Immature natural killer cell (primary cell): ENCODE results near the gene STX10. TPM values are rescaled to one million over a fixed set of nuclear protein-coding genes. Genes with fewer than 3 reads are reported as not detected.
"Not testable (repeated sequence)": the region's sequence is repeated elsewhere in the genome, so short reads cannot be mapped to it uniquely, and the experiment has no call there.

Experiments used
- DNase-seq, 3 donors: peaks; one replicate each; pipeline ENCODE4 v3.0.0; 2022; ENCODE audit warnings: mixed read lengths in 1 of 3
- H3K27ac Mint-ChIP-seq, 6 donors: one replicate each; pipeline ENCODE4 v1.8.0; 2020; ENCODE audit warnings: mixed read lengths in 6 of 6, mild to moderate bottlenecking in 5 of 6, inconsistent platforms in 4 of 6, moderate library complexity in 3 of 6
- H3K27me3 Mint-ChIP-seq, 3 donors: one replicate each; pipeline ENCODE4 v1.8.0; 2020 to 2021; ENCODE audit warnings: low read depth in 3 of 3, mild to moderate bottlenecking in 3 of 3, mixed read lengths in 3 of 3, moderate library complexity in 3 of 3, inconsistent platforms in 1 of 3
- H3K36me3 Mint-ChIP-seq, 3 donors: one replicate each; pipeline ENCODE4 v1.8.0; 2020; ENCODE audit warnings: mixed read lengths in 3 of 3, inconsistent platforms in 2 of 3, mild to moderate bottlenecking in 2 of 3
- H3K4me1 Mint-ChIP-seq, 2 donors: one replicate each; pipeline ENCODE4 v1.8.0; 2020; ENCODE audit warnings: inconsistent platforms in 2 of 2, mild to moderate bottlenecking in 2 of 2, mixed read lengths in 2 of 2, moderate library complexity in 1 of 2
- H3K4me3 Mint-ChIP-seq, 5 donors: one replicate each; pipeline ENCODE4 v1.8.0; 2020; ENCODE audit warnings: mild to moderate bottlenecking in 5 of 5, mixed read lengths in 5 of 5, inconsistent platforms in 3 of 5, moderate library complexity in 3 of 5
- H3K9me3 Mint-ChIP-seq, 6 donors: one replicate each; pipeline ENCODE4 v1.8.0; 2020; ENCODE audit warnings: mild to moderate bottlenecking in 6 of 6, mixed read lengths in 6 of 6, inconsistent platforms in 4 of 6, moderate library complexity in 3 of 6
- polyA plus RNA-seq, 3 donors: library from polyadenylated mRNA; unstranded; fragments of 300-500 nt; fragmentation: Illumina TruSeq; gene quantifications; one replicate each; pipeline ENCODE4 v1.2.3, GENCODE V29; 2021

STX10 gene, protein sequence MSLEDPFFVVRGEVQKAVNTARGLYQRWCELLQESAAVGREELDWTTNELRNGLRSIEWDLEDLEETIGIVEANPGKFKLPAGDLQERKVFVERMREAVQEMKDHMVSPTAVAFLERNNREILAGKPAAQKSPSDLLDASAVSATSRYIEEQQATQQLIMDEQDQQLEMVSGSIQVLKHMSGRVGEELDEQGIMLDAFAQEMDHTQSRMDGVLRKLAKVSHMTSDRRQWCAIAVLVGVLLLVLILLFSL
- 10 to 100 TPM; 56.8 to 92.5 (median 66.0) TPM for polyA plus RNA-seq

DNA sequence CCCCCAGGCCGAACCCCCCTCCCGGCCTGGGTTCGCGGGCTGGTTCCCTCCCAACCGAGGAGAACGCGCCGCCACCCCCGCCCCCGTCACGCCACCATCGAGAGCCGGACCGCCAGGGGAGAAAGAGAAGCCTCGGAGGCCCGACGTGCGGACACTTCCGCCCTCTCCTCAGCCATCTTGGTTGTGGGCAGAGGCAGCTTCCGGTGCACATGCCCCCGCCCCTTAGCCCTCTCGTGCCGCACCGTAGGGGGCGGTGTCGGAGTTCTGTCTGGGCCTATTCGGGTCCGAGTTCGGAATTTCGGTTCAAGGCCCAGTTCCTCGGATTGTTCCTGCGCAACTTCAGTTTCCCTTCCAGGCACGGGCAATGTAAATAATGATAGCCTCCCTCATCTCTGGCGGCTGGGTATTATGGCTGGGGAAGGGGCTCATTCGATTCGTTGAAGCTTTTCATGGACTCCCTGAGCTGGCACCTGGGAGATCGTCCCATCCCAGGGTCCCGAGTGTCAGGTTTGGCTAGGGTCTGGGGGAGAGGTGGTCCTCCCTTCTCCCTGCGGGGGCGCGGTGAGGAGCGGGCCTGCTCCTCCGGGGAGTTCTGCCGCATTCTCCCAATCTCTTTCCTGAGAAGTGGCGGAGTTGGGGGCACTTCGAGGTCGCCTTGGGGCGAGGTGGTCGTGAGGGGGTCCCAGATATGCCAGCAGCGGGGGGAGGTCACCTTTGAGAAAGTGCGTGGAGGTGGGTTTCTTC lies at the start of gene STX10, which contains the start of gene IER2:
Gene STX10 (minus strand): TSS at position 189 of the 744 bp plus-strand sequence. CDS start 202 bp downstream, outside the sequence.
Gene IER2 (plus strand): TSS at position 225 of the 744 bp plus-strand sequence. CDS start 2,776 bp downstream, outside the sequence.
- H3K27ac Mint-ChIP-seq, result peak within 1 kb of the TSS; percentile 90 to 99 (median 98)
- DNase-seq, result peak; percentile 92 to 93 (median 92)
- peaks cover 3 to 17% (median 11%) of the 10 kb centered on the region in 3 donors for H3K36me3 Mint-ChIP-seq
- peaks cover 40 to 46% of the 10 kb centered on the region in 2 donors for H3K4me1 Mint-ChIP-seq
- peaks cover 35 to 42% (median 35%) of the 10 kb centered on the region in 3 donors for H3K27me3 Mint-ChIP-seq
- H3K9me3 Mint-ChIP-seq, result no peaks in the 10 kb centered on the region
- H3K4me3 Mint-ChIP-seq, result peak within 1 kb of the TSS; percentile 93 to 99 (median 97)

DNA sequence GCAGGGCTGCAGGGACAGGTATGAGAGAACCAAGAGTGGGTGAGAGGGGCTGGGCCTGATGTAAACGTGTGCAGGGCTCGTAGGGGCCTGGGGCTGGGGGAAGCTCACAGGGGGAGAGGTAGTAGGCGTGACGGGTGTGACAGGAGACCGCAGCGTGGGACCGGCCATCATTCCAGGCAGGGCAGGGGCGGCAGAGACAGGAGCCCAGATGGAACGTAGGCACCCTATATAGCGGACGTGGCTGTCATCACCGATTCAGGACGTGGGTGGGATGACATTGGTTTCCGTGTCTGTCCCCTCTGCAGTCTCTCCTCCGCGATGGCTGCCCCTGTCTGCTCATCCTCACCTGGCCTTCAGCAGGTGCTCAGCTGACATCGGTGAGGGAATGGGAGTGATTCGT lies 48.5 kb upstream of the STX10 start:
- Mint-ChIP-seq H3K9me3 (no peaks in the 10 kb centered on the region), H3K4me3 (no peak overlapping the region)

GRCh38 chr19:13195678-13196077 lies 45.5 kb upstream of the STX10 start:
- Mint-ChIP-seq H3K9me3 (no peaks in the 10 kb centered on the region), H3K4me3 (no peak overlapping the region), H3K27ac (no peak overlapping the region), H3K27me3 (peaks cover 0 to 4% (median 0%) of the 10 kb centered on the region in 3 donors), H3K36me3 (no peaks in the 10 kb centered on the region), H3K4me1 (peaks cover 20 to 25% of the 10 kb centered on the region in 2 donors)
- peak in 2 of 3 donors; percentile 40 to 44 for DNase-seq

More for the DNA sequence above, 48.5 kb upstream of the STX10 start:
- no peaks in the 10 kb centered on the region for H3K36me3 Mint-ChIP-seq
- peaks cover 13% of the 10 kb centered on the region in 2 donors for H3K4me1 Mint-ChIP-seq
- peaks cover 0 to 4% (median 0%) of the 10 kb centered on the region in 3 donors for H3K27me3 Mint-ChIP-seq
- DNase-seq, result no peak
- no peak overlapping the region for H3K27ac Mint-ChIP-seq

DNA sequence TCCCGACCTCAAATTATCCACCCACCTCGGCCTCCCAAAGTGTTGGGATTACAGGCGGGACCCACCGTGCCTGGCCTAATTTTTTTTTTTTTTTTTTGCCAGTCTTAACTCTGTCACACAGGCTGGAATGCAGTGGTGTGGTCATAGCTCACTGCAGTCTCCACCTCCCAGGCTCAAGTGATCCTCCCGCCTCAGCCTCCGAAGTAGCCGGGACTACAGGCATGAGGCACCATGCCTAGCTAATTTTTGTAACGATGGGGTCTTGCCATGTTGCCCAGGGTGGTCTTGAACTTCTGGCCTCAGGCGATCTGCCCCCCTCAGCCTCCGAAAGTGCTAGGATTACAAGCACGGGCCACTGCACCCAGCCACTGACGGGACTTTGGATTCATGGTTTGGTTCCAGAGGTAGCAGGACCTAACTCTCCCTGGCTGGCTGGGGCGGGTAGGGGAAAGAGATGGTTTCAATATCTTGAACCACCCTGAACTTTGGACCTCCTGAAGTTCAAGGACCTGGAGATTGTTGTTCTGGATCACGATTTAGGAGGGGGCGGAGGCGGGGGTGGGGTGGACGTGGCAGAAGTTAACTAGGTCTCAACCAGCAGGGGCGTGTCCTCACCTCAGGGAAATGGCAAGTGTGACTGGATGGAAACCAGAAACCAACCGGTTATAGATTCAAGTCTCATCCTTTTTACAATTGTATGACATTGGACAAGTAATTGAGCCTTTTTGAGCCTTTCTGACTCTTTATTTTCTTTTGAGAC lies 40.8 kb upstream of the STX10 start:
- no peak for DNase-seq
- H3K4me1 Mint-ChIP-seq, result peaks cover 31 to 36% of the 10 kb centered on the region in 2 donors
- H3K36me3 Mint-ChIP-seq, result no peaks in the 10 kb centered on the region
- peak overlapping the region in 3 of 5 donors; percentile 8 to 13 (median 9) for H3K4me3 Mint-ChIP-seq
- H3K27me3 Mint-ChIP-seq, result peaks cover 0 to 5% (median 0%) of the 10 kb centered on the region in 3 donors
- H3K9me3 Mint-ChIP-seq, result no peaks in the 10 kb centered on the region
- H3K27ac Mint-ChIP-seq, result peak overlapping the region in 2 of 6 donors; percentile 14 to 21

DNA sequence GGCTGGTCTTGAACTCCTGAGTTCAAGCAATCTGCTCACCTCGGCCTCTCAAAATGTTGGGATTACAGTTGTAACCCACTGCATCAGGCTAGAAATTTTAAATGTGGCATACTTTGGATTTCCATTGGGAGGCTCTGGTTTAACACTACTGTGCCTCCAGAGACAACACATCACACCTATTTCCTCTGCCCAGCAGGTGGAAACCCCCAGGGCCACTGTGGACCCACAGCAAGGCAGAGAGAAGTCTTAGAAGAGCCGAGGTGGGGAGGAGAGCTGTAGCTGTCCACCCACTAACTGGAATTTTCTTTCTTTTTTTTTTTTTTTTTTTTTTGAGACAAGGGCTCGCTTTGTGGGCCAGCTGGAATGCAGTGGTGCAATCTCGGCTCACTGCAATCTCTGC lies 39.4 kb upstream of the STX10 start:
- no peaks in the 10 kb centered on the region for H3K9me3 Mint-ChIP-seq
- peaks cover 0 to 3% (median 1%) of the 10 kb centered on the region in 3 donors for H3K27me3 Mint-ChIP-seq
- H3K4me3 Mint-ChIP-seq, result no peak overlapping the region
- peaks cover 28 to 31% of the 10 kb centered on the region in 2 donors for H3K4me1 Mint-ChIP-seq
- DNase-seq, result no peak
- no peak overlapping the region for H3K27ac Mint-ChIP-seq
- no peaks in the 10 kb centered on the region for H3K36me3 Mint-ChIP-seq

- Mint-ChIP-seq H3K4me1 (peaks cover 25 to 29% of the 10 kb centered on the region in 2 donors), H3K4me3 (no peak overlapping the region), H3K36me3 (no peaks in the 10 kb centered on the region), H3K27ac (peak overlapping the region in 1 of 6 donors; percentile 78), H3K9me3 (no peaks in the 10 kb centered on the region), H3K27me3 (peaks cover 0 to 3% (median 1%) of the 10 kb centered on the region in 3 donors)
- no peak for DNase-seq
Measured at GRCh38 chr19:13187419-13187818, 37.2 kb upstream of the STX10 start.

- not testable (repeated sequence) for H3K27ac Mint-ChIP-seq, H3K4me3 Mint-ChIP-seq
Measured at GRCh38 chr19:13186688-13187087, 36.5 kb upstream of the STX10 start.

DNA sequence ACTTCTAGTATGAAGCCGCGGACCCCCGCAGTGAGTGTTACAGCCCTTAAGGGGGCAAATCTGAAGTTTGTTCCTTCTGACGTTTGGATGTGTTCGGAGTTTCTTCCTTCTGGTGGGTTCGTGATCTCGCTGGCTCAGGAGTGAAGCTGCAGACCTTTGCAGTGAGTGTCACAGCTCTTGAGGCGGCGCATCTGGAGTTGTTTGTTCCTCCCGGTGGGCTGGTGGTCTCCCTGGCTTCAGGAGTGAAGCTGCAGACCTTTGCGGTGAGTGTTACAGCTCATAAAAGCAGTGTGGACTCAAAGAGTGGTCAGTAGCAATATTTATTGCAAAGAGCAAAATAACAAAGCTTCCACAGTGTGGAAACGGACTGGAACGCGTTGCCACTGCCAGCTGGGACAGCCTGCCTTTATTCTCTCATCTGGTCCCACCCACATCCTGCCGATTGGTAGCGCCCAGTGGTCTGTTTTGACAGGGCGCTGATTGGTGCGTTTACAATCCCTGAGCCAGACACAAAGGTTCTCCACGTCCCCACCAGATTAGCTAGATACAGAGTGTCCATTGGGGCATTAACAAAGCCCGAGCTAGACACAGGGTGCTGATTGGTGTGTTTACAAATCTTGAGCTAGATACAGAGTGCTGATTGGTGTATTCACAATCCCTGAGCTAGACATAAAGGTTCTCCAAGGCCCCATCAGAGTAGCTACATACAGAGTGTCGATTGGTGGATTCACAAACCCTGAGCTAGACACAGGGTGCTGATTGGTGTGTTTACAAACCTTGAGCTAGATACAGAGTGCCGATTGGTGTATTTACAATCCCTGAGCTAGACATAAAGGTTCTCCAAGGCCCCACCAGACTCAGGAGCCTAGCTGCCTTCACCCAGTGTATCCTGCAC lies 35.8 kb upstream of the STX10 start:
- not testable (repeated sequence) for DNase-seq, H3K36me3 Mint-ChIP-seq, H3K27me3 Mint-ChIP-seq, H3K4me3 Mint-ChIP-seq, H3K9me3 Mint-ChIP-seq
- peak overlapping the region in 1 of 6 donors; percentile 70 for H3K27ac Mint-ChIP-seq
- peaks cover 31 to 32% of the 10 kb centered on the region in 2 donors for H3K4me1 Mint-ChIP-seq

More at GRCh38 chr19:13186688-13187087, 36.5 kb upstream of the STX10 start:
- peaks cover 32 to 35% of the 10 kb centered on the region in 2 donors for H3K4me1 Mint-ChIP-seq
- H3K27me3 Mint-ChIP-seq, H3K9me3 Mint-ChIP-seq, DNase-seq, H3K36me3 Mint-ChIP-seq: not testable (repeated sequence)

DNA sequence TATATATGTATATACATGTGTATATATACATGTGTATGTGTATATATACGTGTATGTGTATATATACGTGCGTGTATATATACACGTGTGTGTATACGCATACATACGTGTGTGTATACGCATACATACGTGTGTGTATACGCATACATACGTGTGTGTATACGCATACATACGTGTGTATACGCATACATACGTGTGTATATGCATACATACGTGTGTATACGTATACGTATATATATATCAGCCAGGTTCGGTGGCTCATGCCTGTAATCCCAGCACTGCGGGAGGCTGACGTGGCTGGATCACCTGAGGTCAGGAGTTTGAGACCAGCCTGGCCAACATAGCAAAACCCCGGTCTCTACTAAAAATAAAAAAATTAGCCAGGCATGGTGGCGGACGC lies 34.8 kb upstream of the STX10 start:
- DNase-seq, H3K27ac Mint-ChIP-seq, H3K36me3 Mint-ChIP-seq, H3K4me3 Mint-ChIP-seq, H3K9me3 Mint-ChIP-seq, H3K27me3 Mint-ChIP-seq: not testable (repeated sequence)
- peaks cover 37 to 40% of the 10 kb centered on the region in 2 donors for H3K4me1 Mint-ChIP-seq

- Mint-ChIP-seq H3K4me3 (peak overlapping the region; percentile 64 to 80 (median 74)), H3K9me3 (no peaks in the 10 kb centered on the region), H3K27me3 (peaks cover 5% of the 10 kb centered on the region in 3 donors), H3K36me3 (no peaks in the 10 kb centered on the region), H3K27ac (peak overlapping the region; percentile 88 to 96 (median 92)), H3K4me1 (peaks cover 33 to 34% of the 10 kb centered on the region in 2 donors)
- DNase-seq, result peak; percentile 82 to 83 (median 83)
Measured at GRCh38 chr19:13181747-13182388, 31.7 kb upstream of the STX10 start.

DNA sequence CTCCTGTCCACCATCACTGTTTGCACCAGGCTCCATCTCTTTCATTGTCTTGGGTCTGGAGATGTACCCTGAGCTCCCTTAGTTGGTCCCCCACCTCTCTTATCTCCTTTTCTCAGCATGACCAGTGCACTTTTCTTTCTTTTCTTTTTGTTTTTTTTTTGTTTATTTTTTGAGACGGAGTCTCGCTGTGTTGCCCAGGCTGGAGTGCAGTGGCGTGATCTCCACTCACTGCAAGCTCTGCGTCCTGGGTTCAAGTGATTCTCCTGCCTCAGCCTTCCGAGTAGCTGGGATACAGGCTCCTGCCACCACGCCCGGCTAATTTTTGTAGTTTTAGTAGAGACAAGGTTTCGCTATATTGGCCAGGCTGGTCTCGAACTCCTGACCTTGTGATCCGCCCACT lies 28.1 kb upstream of the STX10 start:
- not testable (repeated sequence) for DNase-seq, H3K27me3 Mint-ChIP-seq, H3K9me3 Mint-ChIP-seq, H3K4me3 Mint-ChIP-seq, H3K36me3 Mint-ChIP-seq
- peak overlapping the region in 1 of 6 donors; percentile 24 for H3K27ac Mint-ChIP-seq
- peaks cover 30 to 38% of the 10 kb centered on the region in 2 donors for H3K4me1 Mint-ChIP-seq

DNA sequence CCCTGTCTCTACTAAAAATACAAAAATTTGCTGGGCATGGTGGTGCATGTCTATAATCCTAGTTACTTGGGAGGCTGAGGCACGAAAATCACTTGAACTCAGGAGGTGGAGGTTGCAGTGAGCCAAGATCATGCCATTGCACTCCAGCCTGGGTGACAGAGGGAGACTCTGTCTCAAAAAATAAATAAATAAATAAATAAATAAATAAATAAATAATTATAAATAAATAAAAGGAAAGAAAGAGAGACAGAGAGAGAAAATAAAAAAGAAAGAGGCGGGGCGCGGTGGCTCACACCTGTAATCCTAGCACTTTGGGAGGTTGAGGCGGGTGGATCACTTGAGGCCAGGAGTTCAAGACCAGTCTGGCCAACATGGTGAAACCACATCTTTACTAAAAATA lies 27.4 kb upstream of the STX10 start:
- not testable (repeated sequence) for H3K4me3 Mint-ChIP-seq, H3K27me3 Mint-ChIP-seq, H3K9me3 Mint-ChIP-seq, DNase-seq, H3K36me3 Mint-ChIP-seq, H3K27ac Mint-ChIP-seq
- peaks cover 37 to 43% of the 10 kb centered on the region in 2 donors for H3K4me1 Mint-ChIP-seq
